HepG2 (cell line): ENCODE data around the gene GNA14. TPM values are rescaled to one million over a fixed set of nuclear protein-coding genes. Genes with fewer than 3 reads are reported as not detected.

ENCODE experiments used
- ATAC-seq: fragments of 200-7000 bp; cut with Tn5 transposase; 3 replicates; pipeline ENCODE4 v1.9.1; 2020; ENCODE audit warnings: mild to moderate bottlenecking, moderate library complexity
- BruUV-seq: library from RNA; stranded (reverse); fragments of 400-500 nt; replicated peaks from 2 replicates; lab custom pipeline; 2021; lab: Mats Ljungman, UMichigan
- CTCF ChIA-PET: fragments of 300-600 bp; formaldehyde crosslinking; extraction: SDS; loops from one replicate; lab custom pipeline; 2021; ENCODE audit warnings: low total read pairs, inconsistent platforms, low intra/inter-chr PET ratio; lab: Yijun Ruan, JAX
- POLR2A ChIA-PET: fragments of 350-600 bp; sonication (Branson Sonifier 250); formaldehyde crosslinking; loops from one replicate; lab custom pipeline; 2020; ENCODE audit warnings: antibody characterized with exemption, inconsistent platforms; lab: Yijun Ruan, JAX
- DNase-seq: peaks from one replicate; pipeline ENCODE4 v3.0.0-alpha.2; 2015; ENCODE audit warnings: low spot score
- FAIRE-seq: peaks from 3 replicates; lab custom pipeline; 2011; peaks lifted over from hg19 to GRCh38; lab: Jason Lieb, UNC
- H2AFZ ChIP-seq: one replicate; pipeline ENCODE4 v1.6.1; 2011; ENCODE audit warnings: low read length, inconsistent platforms
- H3K27ac ChIP-seq: fragments of 300-600 bp; 3 replicates; pipeline ENCODE4 v1.8.0; 2011; ENCODE audit warnings: mixed run types, mild to moderate bottlenecking, mixed read lengths, low read length, inconsistent platforms; ENCODE audit not compliant: insufficient read depth; ENCODE audit errors: extremely low read length
- H3K27me3 ChIP-seq, 2 experiments: fragments of 200-600 bp in 1 of 2; 2 replicates in 1 of 2; 3 replicates in 1 of 2; pipeline versions ENCODE4 v1.6.0 to v1.8.0; 2011; ENCODE audit warnings: low read length in 2 of 2, mild to moderate bottlenecking in 2 of 2, moderate library complexity in 2 of 2, inconsistent platforms in 1 of 2; ENCODE audit not compliant: insufficient read depth in 2 of 2, control insufficient read depth in 1 of 2
- H3K36me3 ChIP-seq, 2 experiments: fragments of 200-600 bp in 1 of 2; replicated peaks in 1 of 2; 2 replicates in 1 of 2; 3 replicates in 1 of 2; pipeline versions ENCODE4 v1.5.1 to v1.8.0; 2011; ENCODE audit warnings: low read length in 2 of 2, inconsistent platforms in 1 of 2; ENCODE audit not compliant: insufficient read depth in 2 of 2, control insufficient read depth in 1 of 2
- H3K4me1 ChIP-seq: 2 replicates; pipeline ENCODE4 v1.5.1; 2012; ENCODE audit warnings: low read length, inconsistent platforms; ENCODE audit not compliant: insufficient read depth
- H3K4me2 ChIP-seq: 2 replicates; pipeline ENCODE4 v1.6.0; 2011; ENCODE audit warnings: low read depth, low read length, inconsistent platforms
- H3K4me3 ChIP-seq, 3 experiments: fragments of 200-600 bp in 1 of 3; sonication (generic), shearing (Covaris generic) in 1 of 3; replicated peaks in 1 of 3; 2 replicates each; pipeline ENCODE4 v1.5.1; 2011 to 2016; ENCODE audit warnings: low read length in 3 of 3, inconsistent platforms in 2 of 3, low read depth in 2 of 3, mild to moderate bottlenecking in 2 of 3, control low read depth in 1 of 3, mixed read lengths in 1 of 3; ENCODE audit not compliant: insufficient read depth in 1 of 3
- H3K79me2 ChIP-seq: one replicate; pipeline ENCODE4 v1.6.1; 2011; ENCODE audit warnings: low read length, inconsistent platforms; ENCODE audit not compliant: insufficient read depth
- H3K9ac ChIP-seq: 2 replicates; pipeline ENCODE4 v1.6.0; 2011; ENCODE audit warnings: mild to moderate bottlenecking, low read depth, low read length, inconsistent platforms; ENCODE audit not compliant: insufficient read depth
- H3K9me3 ChIP-seq: 2 replicates; pipeline ENCODE4 v1.5.1; 2012; ENCODE audit warnings: mild to moderate bottlenecking, low read length
- H4K20me1 ChIP-seq: 2 replicates; pipeline ENCODE4 v1.6.0; 2011; ENCODE audit warnings: inconsistent platforms, mild to moderate bottlenecking, low read length, moderate library complexity; ENCODE audit not compliant: insufficient read depth
- CHD4 ChIP-seq: fragments of 200-600 bp; sonication (generic); IDR thresholded peaks from 2 replicates; pipeline ENCODE4 v1.7.0; 2017; ENCODE audit warnings: mild to moderate bottlenecking, low read length, borderline replicate concordance
- DNMT3B ChIP-seq: conservative IDR thresholded peaks from 2 replicates; pipeline ENCODE4 v1.6.1; 2016; ENCODE audit warnings: missing biosample characterization, control low read depth
- FOXP1 ChIP-seq, 2 experiments: fragments of 450-650 bp in 1 of 2; IDR thresholded peaks; 2 replicates each; pipeline ENCODE4 v1.6.1; 2017 to 2018; ENCODE audit warnings: antibody characterized with exemption in 1 of 2
- PAWR ChIP-seq: sonication (generic); formaldehyde crosslinking; IDR thresholded peaks from 2 replicates; pipeline ENCODE4 v1.4.0; 2020; ENCODE audit warnings: missing genetic modification reagents, mild to moderate bottlenecking, borderline replicate concordance
- ZNF207 ChIP-seq: fragments of 450-650 bp; IDR thresholded peaks from 2 replicates; pipeline ENCODE4 v1.6.1; 2016; ENCODE audit warnings: antibody characterized with exemption, borderline replicate concordance
- ZNF350 ChIP-seq: sonication (generic); formaldehyde crosslinking; IDR thresholded peaks from 2 replicates; pipeline ENCODE4 v1.4.0; 2020; ENCODE audit warnings: mild to moderate bottlenecking, low read depth, missing genetic modification reagents, borderline replicate concordance
- ZNF557 ChIP-seq: sonication (generic); formaldehyde crosslinking; IDR thresholded peaks from 2 replicates; pipeline ENCODE4 v1.4.0; 2020; ENCODE audit warnings: missing genetic modification reagents
- ZNF562 ChIP-seq: sonication (generic); formaldehyde crosslinking; IDR thresholded peaks from 2 replicates; pipeline ENCODE4 v1.8.0; 2022; ENCODE audit warnings: missing genetic modification reagents, borderline replicate concordance
- ZNF563 ChIP-seq: sonication (generic); formaldehyde crosslinking; IDR thresholded peaks from 2 replicates; pipeline ENCODE4 v1.8.0; 2022; ENCODE audit warnings: mild to moderate bottlenecking, moderate library complexity, missing genetic modification reagents
- ZNF580 ChIP-seq: IDR thresholded peaks from 2 replicates; pipeline ENCODE4 v1.6.1; 2016; ENCODE audit warnings: low read depth, borderline replicate concordance
- ZNF674 ChIP-seq: sonication (generic); formaldehyde crosslinking; IDR thresholded peaks from 2 replicates; pipeline ENCODE4 v1.5.0; 2020; ENCODE audit warnings: low read depth, mild to moderate bottlenecking, missing genetic modification reagents
- ZNF782 ChIP-seq: sonication (generic); formaldehyde crosslinking; IDR thresholded peaks from 2 replicates; pipeline ENCODE4 v1.4.0; 2020; ENCODE audit warnings: missing genetic modification reagents, mild to moderate bottlenecking, borderline replicate concordance
- ZNF850 ChIP-seq: sonication (generic); formaldehyde crosslinking; conservative IDR thresholded peaks from 2 replicates; pipeline ENCODE4 v1.9.0; 2021; ENCODE audit warnings: mild to moderate bottlenecking, missing genetic modification reagents
- ZSCAN29 ChIP-seq: sonication (generic); formaldehyde crosslinking; conservative IDR thresholded peaks from 2 replicates; pipeline ENCODE4 v1.4.0; 2020; ENCODE audit warnings: mild to moderate bottlenecking, missing genetic modification reagents
- WGBS: methylation state at CpG from one replicate; pipeline ENCODE4 v1.1.6; 2017; ENCODE audit warnings: low lambda C conversion rate; 5-methylcytosine and 5-hydroxymethylcytosine counted together
- in situ Hi-C: cut with HindIII; loops from 2 replicates; pipeline ENCODE4 v1.10.0; 2017; ENCODE audit warnings: low pct_unique_long_range_greater_than_20kb; ENCODE audit not compliant: extremely low pct_ligation_motif_present
- intact Hi-C: fragments of 100-400 bp; cut with micrococcal nuclease; formaldehyde crosslinking; loops from one replicate; pipeline ENCODE4 v1.10.0; 2022; ENCODE audit not compliant: unreplicated experiment
- polyA plus RNA-seq, 8 experiments: library from polyadenylated mRNA; depleted of rRNA in 3 of 8; stranded (reverse) in 7 of 8; unstranded in 1 of 8; fragments of >200 nt; fragmentation: Illumina TruSeq in 4 of 8; extraction: Trizol in 4 of 8; gene quantifications; 2 replicates each; pipeline versions ENCODE4 v1.2.1 to v1.2.3, GENCODE V29; 2011 to 2016; ENCODE audit warnings: low read depth in 4 of 8, missing spikeins in 1 of 8, mixed read lengths in 1 of 8; ENCODE audit not compliant: insufficient read depth in 1 of 8
- total RNA-seq, 5 experiments: library from RNA; depleted of rRNA; stranded (reverse); fragments of >200 nt; fragmentation: Illumina TruSeq; extraction: Trizol; gene quantifications; 2 replicates each; pipeline ENCODE4 v1.2.3, GENCODE V29; 2016; ENCODE audit warnings: low read depth in 1 of 5
- TF ChIP-seq, protein P1 (sequence below): sonication (generic); formaldehyde crosslinking; IDR thresholded peaks from 2 replicates; pipeline ENCODE4 v1.4.0; 2020; ENCODE audit warnings: missing genetic modification reagents
- TF ChIP-seq, protein P2 (sequence below): sonication (generic); formaldehyde crosslinking; IDR thresholded peaks from 2 replicates; pipeline ENCODE4 v1.5.0; 2020; ENCODE audit warnings: mild to moderate bottlenecking, missing genetic modification reagents
- TF ChIP-seq, protein P3 (sequence below): IDR thresholded peaks from 2 replicates; pipeline ENCODE4 v1.6.1; 2018; ENCODE audit warnings: missing genetic modification reagents
- TF ChIP-seq, protein P4 (sequence below): sonication (generic); formaldehyde crosslinking; IDR thresholded peaks from 2 replicates; pipeline ENCODE4 v1.4.0; 2020; ENCODE audit warnings: mild to moderate bottlenecking, low read depth, missing genetic modification reagents

Gene GNA14
- total and polyA plus RNA-seq, 2 of the 13 experiments (the other 11 are each of a cell fraction or from before 2014, with no cell fraction given), result not detected

- TF ChIP-seq, protein P1, sequence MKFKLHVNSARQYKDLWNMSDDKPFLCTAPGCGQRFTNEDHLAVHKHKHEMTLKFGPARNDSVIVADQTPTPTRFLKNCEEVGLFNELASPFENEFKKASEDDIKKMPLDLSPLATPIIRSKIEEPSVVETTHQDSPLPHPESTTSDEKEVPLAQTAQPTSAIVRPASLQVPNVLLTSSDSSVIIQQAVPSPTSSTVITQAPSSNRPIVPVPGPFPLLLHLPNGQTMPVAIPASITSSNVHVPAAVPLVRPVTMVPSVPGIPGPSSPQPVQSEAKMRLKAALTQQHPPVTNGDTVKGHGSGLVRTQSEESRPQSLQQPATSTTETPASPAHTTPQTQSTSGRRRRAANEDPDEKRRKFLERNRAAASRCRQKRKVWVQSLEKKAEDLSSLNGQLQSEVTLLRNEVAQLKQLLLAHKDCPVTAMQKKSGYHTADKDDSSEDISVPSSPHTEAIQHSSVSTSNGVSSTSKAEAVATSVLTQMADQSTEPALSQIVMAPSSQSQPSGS (CRISPR knock-in tag), result no peak
- TF ChIP-seq PAWR, result no peak
- no peak for TF ChIP-seq ZNF563
- no peak for TF ChIP-seq ZNF350 (CRISPR knock-in tag)
- no peak for TF ChIP-seq DNMT3B
- no peak for TF ChIP-seq ZNF674 (CRISPR knock-in tag)
- no peak for TF ChIP-seq ZNF562 (CRISPR knock-in tag)
These were observed 209.5 kb downstream of the GNA14 start (continued) for GRCh38 chr9:77438653-77439052.

- no peak for DNase-seq
- no peak for ATAC-seq
- H3K4me3 ChIP-seq, result no peak overlapping the region
- in situ Hi-C loops (loop anchor here (10.0 kb wide), 1 partner anchor 309 kb away; no protein-coding TSS in a partner anchor), intact Hi-C loops (no loop called here)
- ChIA-PET CTCF (no interaction called here), POLR2A (no interaction called here)
- no peak overlapping the region for H3K4me2 ChIP-seq
- no peaks in the 10 kb centered on the region for H3K79me2 ChIP-seq
- H3K27ac ChIP-seq, result no peak overlapping the region
- no peaks in the 10 kb centered on the region for H3K36me3 ChIP-seq
- no peaks in the 10 kb centered on the region for H4K20me1 ChIP-seq
- peaks cover 2 to 14% of the 10 kb centered on the region in 2 experiments; a peak in 3 of 5 replicates for H3K27me3 ChIP-seq
- no peak overlapping the region for H3K9ac ChIP-seq
- H2AFZ ChIP-seq, result no peak overlapping the region
- no peak for FAIRE-seq
- WGBS, result 57% methylated on average over 3 of the region's 3 CpGs
- H3K4me1 ChIP-seq, result peaks cover 21% of the 10 kb centered on the region; the same call in 1 of the 2 replicates
- no TSS peak for BruUV-seq
- H3K9me3 ChIP-seq, result no peaks in the 10 kb centered on the region
- TF ChIP-seq ZNF557 (CRISPR knock-in tag) (no peak), ZNF782 (no peak), ZSCAN29 (CRISPR knock-in tag) (no peak), ZNF207 (no peak), ZNF580 (CRISPR knock-in tag) (no peak), FOXP1 (IDR thresholded peaks at IDR 0.05) (no peak), FOXP1 (CRISPR knock-in tag; IDR thresholded peaks at IDR 0.05) (no peak), CHD4 (no peak), ZNF850 (no peak)
- TF ChIP-seq, protein P2, sequence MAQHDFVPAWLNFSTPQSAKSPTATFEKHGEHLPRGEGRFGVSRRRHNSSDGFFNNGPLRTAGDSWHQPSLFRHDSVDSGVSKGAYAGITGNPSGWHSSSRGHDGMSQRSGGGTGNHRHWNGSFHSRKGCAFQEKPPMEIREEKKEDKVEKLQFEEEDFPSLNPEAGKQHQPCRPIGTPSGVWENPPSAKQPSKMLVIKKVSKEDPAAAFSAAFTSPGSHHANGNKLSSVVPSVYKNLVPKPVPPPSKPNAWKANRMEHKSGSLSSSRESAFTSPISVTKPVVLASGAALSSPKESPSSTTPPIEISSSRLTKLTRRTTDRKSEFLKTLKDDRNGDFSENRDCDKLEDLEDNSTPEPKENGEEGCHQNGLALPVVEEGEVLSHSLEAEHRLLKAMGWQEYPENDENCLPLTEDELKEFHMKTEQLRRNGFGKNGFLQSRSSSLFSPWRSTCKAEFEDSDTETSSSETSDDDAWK (CRISPR knock-in tag), result no peak
- TF ChIP-seq, protein P3, sequence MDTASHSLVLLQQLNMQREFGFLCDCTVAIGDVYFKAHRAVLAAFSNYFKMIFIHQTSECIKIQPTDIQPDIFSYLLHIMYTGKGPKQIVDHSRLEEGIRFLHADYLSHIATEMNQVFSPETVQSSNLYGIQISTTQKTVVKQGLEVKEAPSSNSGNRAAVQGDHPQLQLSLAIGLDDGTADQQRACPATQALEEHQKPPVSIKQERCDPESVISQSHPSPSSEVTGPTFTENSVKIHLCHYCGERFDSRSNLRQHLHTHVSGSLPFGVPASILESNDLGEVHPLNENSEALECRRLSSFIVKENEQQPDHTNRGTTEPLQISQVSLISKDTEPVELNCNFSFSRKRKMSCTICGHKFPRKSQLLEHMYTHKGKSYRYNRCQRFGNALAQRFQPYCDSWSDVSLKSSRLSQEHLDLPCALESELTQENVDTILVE (CRISPR knock-in tag), result no peak
- TF ChIP-seq, protein P4, sequence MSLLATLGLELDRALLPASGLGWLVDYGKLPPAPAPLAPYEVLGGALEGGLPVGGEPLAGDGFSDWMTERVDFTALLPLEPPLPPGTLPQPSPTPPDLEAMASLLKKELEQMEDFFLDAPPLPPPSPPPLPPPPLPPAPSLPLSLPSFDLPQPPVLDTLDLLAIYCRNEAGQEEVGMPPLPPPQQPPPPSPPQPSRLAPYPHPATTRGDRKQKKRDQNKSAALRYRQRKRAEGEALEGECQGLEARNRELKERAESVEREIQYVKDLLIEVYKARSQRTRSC (CRISPR knock-in tag), result no peak
These were observed 212.4 kb downstream of the GNA14 start for GRCh38 chr9:77435688-77436087.
